Kidney (tissue), 14 donors: ENCODE data around the gene CNOT11. TPM values are rescaled to one million over a fixed set of nuclear protein-coding genes. Genes with fewer than 3 reads are reported as not detected.
"Not testable (repeated sequence)": the region's sequence is repeated elsewhere in the genome, so short reads cannot be mapped to it uniquely, and the experiment has no call there.

Experiments used
- DNase-seq, 5 donors: peaks; one replicate each; pipeline ENCODE4 v3.0.0-alpha.2; 2013 to 2020
- FAIRE-seq: peaks from 2 replicates; lab custom pipeline; 2012; peaks lifted over from hg19 to GRCh38; lab: Jason Lieb, UNC
- H3K27ac ChIP-seq, 2 donors: one replicate each; pipeline ENCODE4 v1.7.0; 2013; ENCODE audit warnings: low read depth in 2 of 2, low read length in 2 of 2, inconsistent platforms in 1 of 2
- H3K27me3 ChIP-seq: one replicate; pipeline ENCODE4 v1.7.1; 2013; ENCODE audit warnings: low read length, inconsistent platforms; ENCODE audit not compliant: control insufficient read depth, insufficient read depth
- H3K36me3 ChIP-seq, 3 donors: one replicate each; pipeline versions ENCODE4 v1.7.0 to v1.7.1; 2013; ENCODE audit warnings: low read length in 3 of 3, control low read depth in 1 of 3, inconsistent platforms in 1 of 3; ENCODE audit not compliant: insufficient read depth in 3 of 3, control insufficient read depth in 2 of 3
- H3K4me1 ChIP-seq, 3 donors: one replicate each; pipeline versions ENCODE4 v1.7.0 to v1.7.1; 2013; ENCODE audit warnings: low read length in 3 of 3, inconsistent platforms in 1 of 3, low read depth in 1 of 3; ENCODE audit not compliant: control insufficient read depth in 2 of 3, insufficient read depth in 2 of 3
- H3K4me3 ChIP-seq, 3 donors: one replicate each; pipeline versions ENCODE4 v1.7.0 to v1.8.1; 2013; ENCODE audit warnings: low read length in 3 of 3, control low read depth in 1 of 3, inconsistent platforms in 1 of 3
- H3K9ac ChIP-seq, 3 donors: one replicate each; pipeline versions ENCODE4 v1.7.0 to v1.7.1; 2013; ENCODE audit warnings: low read length in 3 of 3, control low read depth in 1 of 3, inconsistent platforms in 1 of 3
- H3K9me3 ChIP-seq, 3 donors: one replicate each; pipeline versions ENCODE4 v1.7.0 to v1.7.1; 2013; ENCODE audit warnings: low read length in 3 of 3, control low read depth in 1 of 3, inconsistent platforms in 1 of 3; ENCODE audit not compliant: control insufficient read depth in 2 of 3, insufficient read depth in 1 of 3
- CTCF ChIP-seq: IDR thresholded peaks from 3 replicates; pipeline ENCODE4 v1.5.1; 2012; ENCODE audit warnings: mild to moderate bottlenecking, moderate library complexity, borderline replicate concordance; ENCODE audit not compliant: insufficient read depth; ENCODE audit errors: extremely low read depth
- intact Hi-C: fragments of 100-400 bp; cut with DNase I; formaldehyde crosslinking; loops from one replicate; pipeline ENCODE4 v1.11.1; 2022
- polyA plus RNA-seq: library from polyadenylated mRNA; stranded (reverse); fragments of 350-450 nt; fragmentation: Illumina TruSeq; extraction: RNeasy Lipid Tissue Mini Kit (QIAGEN cat#74804); gene quantifications from one replicate; pipeline ENCODE4 v1.2.3, GENCODE V29; 2014; ENCODE audit warnings: low read depth, low replicate concordance; ENCODE audit not compliant: insufficient read depth
- total RNA-seq: library from RNA; stranded (reverse); fragmentation: NEBNext Ultra II Directional; extraction: Animal tissue kit (Norgen Biotek cat#: 25700); gene quantifications from one replicate; pipeline ENCODE4 v1.2.1, GENCODE V29; 2021
- donor health status: control.
- donor health status: control.
- donor health status: control.
- donor health status: control.
- donor health status: control.
- donor health status: DM: yes; HTN: yes; CAD: no.
- donor health status: Normal renal cell carcinoma (clear cell type).

The CNOT11 gene
- total and polyA plus RNA-seq, 2 donors from 2014 or later: 28.4 to 45.7 TPM

GRCh38 chr2:101205521-101206479 lies 46.9 kb upstream of the CNOT11 start:
- peak in 4 of 5 donors; percentile 55 to 87 (median 77) for DNase-seq
- no peaks in the 10 kb centered on the region for H3K27me3 ChIP-seq
- intact Hi-C loops: no loop called here
- H3K4me3 ChIP-seq: peak overlapping the region; percentile 28 to 54 (median 50)
- no peaks in the 10 kb centered on the region for H3K4me1 ChIP-seq
- FAIRE-seq: peak; percentile 60
- H3K9me3 ChIP-seq: peaks cover 0 to 6% (median 2%) of the 10 kb centered on the region in 3 donors
- no peak overlapping the region for H3K9ac ChIP-seq
- no peak overlapping the region for H3K27ac ChIP-seq
- no peaks in the 10 kb centered on the region for H3K36me3 ChIP-seq
- peak; percentile 64 for TF ChIP-seq CTCF

GRCh38 chr2:101208830-101209229 lies 43.9 kb upstream of the CNOT11 start:
- Histone ChIP-seq H3K27ac (no peak overlapping the region), H3K4me1 (no peaks in the 10 kb centered on the region), H3K4me3 (no peak overlapping the region), H3K27me3 (no peaks in the 10 kb centered on the region), H3K36me3 (no peaks in the 10 kb centered on the region), H3K9ac (no peak overlapping the region), H3K9me3 (peaks cover 0 to 6% (median 2%) of the 10 kb centered on the region in 3 donors)
- DNase-seq: no peak
- no peak for FAIRE-seq
- no peak for TF ChIP-seq CTCF
- intact Hi-C loops: no loop called here

- TF ChIP-seq CTCF: no peak
- no peaks in the 10 kb centered on the region for H3K27me3 ChIP-seq
- intact Hi-C loops: no loop called here
- FAIRE-seq: no peak
- no peak overlapping the region for H3K27ac ChIP-seq
- H3K9ac ChIP-seq: no peak overlapping the region
- H3K9me3 ChIP-seq: no peaks in the 10 kb centered on the region
- no peaks in the 10 kb centered on the region for H3K36me3 ChIP-seq
- H3K4me1 ChIP-seq: no peaks in the 10 kb centered on the region
- DNase-seq: no peak
- no peak overlapping the region for H3K4me3 ChIP-seq
Observed at GRCh38 chr2:101219246-101219645, 33.4 kb upstream of the CNOT11 start.

- H3K27ac ChIP-seq, FAIRE-seq, DNase-seq, H3K4me1 ChIP-seq, H3K4me3 ChIP-seq, intact Hi-C loops, H3K36me3 ChIP-seq, H3K9ac ChIP-seq, H3K9me3 ChIP-seq, H3K27me3 ChIP-seq: not testable (repeated sequence)
Observed at GRCh38 chr2:101220091-101220490, 32.6 kb upstream of the CNOT11 start.
